Muscle layer of colon (tissue), 2 donors: ENCODE results near the gene CCL2.

Source experiments
- H3K27ac ChIP-seq: one replicate; pipeline ENCODE4 v1.7.0; 2013; ENCODE audit warnings: low read depth, mild to moderate bottlenecking, low read length, moderate library complexity
- H3K27me3 ChIP-seq, 2 donors: one replicate each; pipeline ENCODE4 v1.7.0; 2013; ENCODE audit warnings: low read length in 2 of 2, mild to moderate bottlenecking in 2 of 2; ENCODE audit not compliant: insufficient read depth in 2 of 2, control insufficient read depth in 1 of 2
- H3K36me3 ChIP-seq: one replicate; pipeline ENCODE4 v1.7.0; 2013; ENCODE audit warnings: mild to moderate bottlenecking, low read length; ENCODE audit not compliant: insufficient read depth
- H3K4me1 ChIP-seq: one replicate; pipeline ENCODE4 v1.7.0; 2013; ENCODE audit warnings: mild to moderate bottlenecking, low read length; ENCODE audit not compliant: insufficient read depth
- H3K4me3 ChIP-seq, 2 donors: one replicate each; pipeline ENCODE4 v1.7.0; 2013; ENCODE audit warnings: low read length in 2 of 2, low read depth in 1 of 2, mild to moderate bottlenecking in 1 of 2, moderate library complexity in 1 of 2
- H3K9ac ChIP-seq: one replicate; pipeline ENCODE4 v1.7.0; 2013; ENCODE audit warnings: low read length
- H3K9me3 ChIP-seq: one replicate; pipeline ENCODE4 v1.7.0; 2013; ENCODE audit warnings: mild to moderate bottlenecking, low read length
- donor health status: abdominal sarcoma.
- donor health status: Adenocarcinoma of cecum.

Gene CCL2

DNA sequence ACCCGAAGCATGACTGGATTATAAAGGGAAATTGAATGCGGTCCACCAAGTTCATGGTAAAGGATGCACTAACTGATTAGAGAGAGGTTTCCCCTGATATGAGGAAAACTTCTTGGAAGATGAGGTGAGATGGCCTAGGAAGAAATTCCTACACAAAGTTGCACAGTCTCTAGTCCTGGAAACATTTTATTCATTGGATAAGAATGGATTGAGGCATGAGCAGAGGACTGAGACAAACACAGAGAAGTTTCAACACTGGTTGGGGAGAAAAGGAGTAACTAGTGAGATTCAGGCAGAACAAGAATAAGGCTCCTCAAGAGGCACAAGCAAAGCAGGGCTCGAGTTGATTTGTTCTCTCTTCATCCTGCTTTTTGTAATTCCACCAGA is 2.0 kb upstream of the CCL2 start:
- Histone ChIP-seq H3K36me3 (no peaks in the 10 kb centered on the region), H3K27ac (peak overlapping the region; percentile 83), H3K4me1 (peaks cover 78% of the 10 kb centered on the region), H3K9ac (no peak overlapping the region), H3K4me3 (no peak overlapping the region), H3K27me3 (no peaks in the 10 kb centered on the region), H3K9me3 (no peaks in the 10 kb centered on the region)

DNA sequence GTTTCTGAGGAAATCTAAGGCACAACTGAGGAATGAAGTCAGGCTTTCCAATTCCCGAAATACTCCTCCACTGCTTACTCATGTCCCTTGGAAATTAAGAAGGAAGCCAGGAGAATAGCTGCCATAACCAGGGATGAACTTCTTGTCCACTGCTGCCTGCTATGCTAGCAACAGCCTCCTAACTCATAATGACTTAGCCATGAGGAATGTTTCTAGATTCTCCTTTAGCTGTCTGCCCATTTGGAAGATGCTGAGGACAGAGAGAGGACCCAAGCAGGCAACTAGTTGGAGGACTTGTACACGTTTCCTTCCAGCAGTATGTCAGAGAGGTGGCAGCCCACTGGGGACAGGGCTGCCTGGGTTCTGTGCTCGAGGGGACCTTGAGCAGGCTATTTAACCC is 939 bp upstream of the CCL2 start:
- H3K9ac ChIP-seq, result no peak overlapping the region
- H3K27ac ChIP-seq, result peak overlapping the region; percentile 83
- H3K4me3 ChIP-seq, result peak overlapping the region in 1 of 2 donors; percentile 63
- no peaks in the 10 kb centered on the region for H3K36me3 ChIP-seq
- H3K27me3 ChIP-seq, result no peaks in the 10 kb centered on the region
- H3K4me1 ChIP-seq, result peaks cover 68% of the 10 kb centered on the region
- H3K9me3 ChIP-seq, result no peaks in the 10 kb centered on the region

DNA sequence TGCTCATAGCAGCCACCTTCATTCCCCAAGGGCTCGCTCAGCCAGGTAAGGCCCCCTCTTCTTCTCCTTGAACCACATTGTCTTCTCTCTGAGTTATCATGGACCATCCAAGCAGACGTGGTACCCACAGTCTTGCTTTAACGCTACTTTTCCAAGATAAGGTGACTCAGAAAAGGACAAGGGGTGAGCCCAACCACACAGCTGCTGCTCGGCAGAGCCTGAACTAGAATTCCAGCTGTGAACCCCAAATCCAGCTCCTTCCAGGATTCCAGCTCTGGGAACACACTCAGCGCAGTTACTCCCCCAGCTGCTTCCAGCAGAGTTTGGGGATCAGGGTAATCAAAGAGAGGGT is 272 bp downstream of the CCL2 start:
- no peaks in the 10 kb centered on the region for H3K27me3 ChIP-seq
- no peaks in the 10 kb centered on the region for H3K9me3 ChIP-seq
- H3K9ac ChIP-seq, result peak overlapping the region; percentile 51
- H3K4me1 ChIP-seq, result peaks cover 55% of the 10 kb centered on the region
- peak overlapping the region; percentile 68 for H3K27ac ChIP-seq
- H3K4me3 ChIP-seq, result peak overlapping the region; percentile 33 to 63
- H3K36me3 ChIP-seq, result no peaks in the 10 kb centered on the region

DNA sequence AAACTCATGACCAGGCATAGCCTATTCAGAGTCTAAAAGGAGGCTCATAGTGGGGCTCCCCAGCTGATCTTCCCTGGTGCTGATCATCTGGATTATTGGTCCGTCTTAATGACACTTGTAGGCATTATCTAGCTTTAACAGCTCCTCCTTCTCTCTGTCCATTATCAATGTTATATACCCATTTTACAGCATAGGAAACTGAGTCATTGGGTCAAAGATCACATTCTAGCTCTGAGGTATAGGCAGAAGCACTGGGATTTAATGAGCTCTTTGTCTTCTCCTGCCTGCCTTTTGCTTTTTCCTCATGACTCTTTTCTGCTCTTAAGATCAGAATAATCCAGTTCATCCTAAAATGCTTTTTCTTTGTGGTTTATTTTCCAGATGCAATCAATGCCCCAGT is 756 bp downstream of the CCL2 start:
- Histone ChIP-seq H3K9me3 (no peaks in the 10 kb centered on the region), H3K4me3 (peak overlapping the region; percentile 33 to 63), H3K36me3 (no peaks in the 10 kb centered on the region), H3K9ac (peak overlapping the region; percentile 51), H3K4me1 (peaks cover 51% of the 10 kb centered on the region), H3K27me3 (no peaks in the 10 kb centered on the region), H3K27ac (peak overlapping the region; percentile 68)

DNA sequence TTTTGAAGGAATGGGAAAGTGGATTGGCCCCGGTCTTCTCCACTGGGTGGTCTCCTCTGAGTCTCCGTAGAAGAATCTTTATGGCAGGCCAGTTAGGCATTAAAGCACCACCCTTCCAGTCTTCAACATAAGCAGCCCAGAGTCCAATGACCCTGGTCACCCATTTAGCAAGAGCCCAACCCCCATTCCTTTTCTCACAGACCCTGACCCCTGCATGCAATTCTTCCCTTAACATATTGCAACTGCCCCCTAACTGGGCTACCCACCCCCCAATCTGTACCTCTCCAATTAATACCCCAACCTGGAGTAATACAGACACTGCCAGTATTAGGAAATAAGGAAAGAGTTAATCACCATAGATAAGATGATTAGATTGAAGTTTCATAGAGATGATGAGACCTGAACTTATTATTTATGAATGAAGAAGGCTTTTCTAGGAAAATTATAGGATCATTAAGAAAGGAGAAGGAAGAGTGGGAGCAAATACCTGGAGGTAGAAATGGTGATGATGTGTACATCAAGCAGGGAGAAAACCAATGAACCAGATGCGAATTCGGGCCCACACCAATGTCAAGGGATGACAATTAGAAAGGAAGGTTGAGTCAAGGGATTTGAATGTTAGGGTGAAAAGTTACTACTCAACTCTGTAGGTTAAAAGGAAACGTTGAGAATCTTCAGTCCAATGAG is 2.4 kb downstream of the CCL2 start:
- H3K4me3 ChIP-seq, result no peak overlapping the region
- H3K4me1 ChIP-seq, result peaks cover 35% of the 10 kb centered on the region
- H3K27ac ChIP-seq, result no peak overlapping the region
- no peaks in the 10 kb centered on the region for H3K27me3 ChIP-seq
- no peaks in the 10 kb centered on the region for H3K9me3 ChIP-seq
- no peaks in the 10 kb centered on the region for H3K36me3 ChIP-seq
- H3K9ac ChIP-seq, result no peak overlapping the region

DNA sequence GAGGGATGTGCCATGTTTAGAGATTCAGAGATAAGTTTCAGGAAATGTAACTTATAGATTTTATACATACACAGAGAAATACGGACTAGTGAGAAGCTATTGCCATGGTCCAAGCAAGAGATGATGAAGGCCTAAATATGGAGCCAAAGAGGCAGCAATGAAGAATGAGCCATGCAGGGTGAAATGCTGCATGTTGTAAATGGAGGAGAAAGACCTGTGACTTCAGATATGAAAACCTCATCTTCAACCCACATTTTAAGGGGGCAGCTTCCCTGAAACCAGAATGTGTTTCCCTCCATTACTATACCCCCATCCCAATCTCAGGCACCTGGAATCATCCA is 2.9 kb downstream of the CCL2 start:
- Histone ChIP-seq H3K27me3 (no peaks in the 10 kb centered on the region), H3K4me3 (no peak overlapping the region), H3K36me3 (no peaks in the 10 kb centered on the region), H3K9me3 (no peaks in the 10 kb centered on the region), H3K27ac (no peak overlapping the region), H3K9ac (no peak overlapping the region), H3K4me1 (peaks cover 30% of the 10 kb centered on the region)

DNA sequence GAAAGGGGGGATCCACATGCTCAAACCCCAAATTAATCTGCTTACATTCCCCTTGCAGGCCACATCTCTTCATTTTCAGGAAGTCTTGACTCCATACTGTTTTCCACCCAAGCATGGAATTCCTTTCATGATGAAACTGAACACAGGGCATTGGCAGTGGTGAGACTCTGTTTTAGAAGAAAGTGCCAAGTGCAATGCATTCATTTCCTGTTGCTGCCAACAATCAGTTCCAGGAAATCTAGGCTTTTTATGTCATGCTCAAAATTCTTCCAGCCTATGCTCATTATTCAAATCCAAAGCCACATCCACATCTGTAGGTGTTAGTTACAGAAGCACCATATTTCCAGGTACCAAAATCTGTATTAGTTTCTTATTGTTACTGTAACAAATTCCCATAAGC is 4.1 kb downstream of the CCL2 start:
- Histone ChIP-seq H3K4me1 (peaks cover 18% of the 10 kb centered on the region), H3K36me3 (no peaks in the 10 kb centered on the region), H3K9ac (no peak overlapping the region), H3K4me3 (no peak overlapping the region), H3K9me3 (no peaks in the 10 kb centered on the region), H3K27ac (no peak overlapping the region), H3K27me3 (no peaks in the 10 kb centered on the region)

DNA sequence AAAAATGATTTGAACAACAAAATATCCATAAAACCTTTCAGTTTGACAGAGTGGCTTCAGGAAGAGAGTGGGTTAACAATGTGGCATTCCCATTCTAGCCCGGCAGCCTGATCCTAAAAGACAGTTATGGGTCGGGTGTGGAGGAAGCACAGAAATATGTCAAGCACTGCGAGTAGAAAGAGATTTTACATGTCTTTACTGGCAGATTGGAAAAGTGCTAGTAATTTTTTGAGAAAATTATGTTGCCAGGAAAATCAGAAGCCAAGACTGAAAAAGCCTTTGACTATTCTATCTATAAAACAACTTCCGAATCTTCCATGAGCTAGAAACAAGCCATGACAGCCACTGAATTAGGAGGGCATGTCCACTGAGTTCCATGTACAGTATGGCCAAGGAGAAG is 5.8 kb downstream of the CCL2 start:
- Histone ChIP-seq H3K27ac (no peak overlapping the region), H3K4me3 (no peak overlapping the region), H3K36me3 (no peaks in the 10 kb centered on the region), H3K27me3 (no peaks in the 10 kb centered on the region), H3K9me3 (no peaks in the 10 kb centered on the region), H3K9ac (no peak overlapping the region), H3K4me1 (peaks cover under 1% of the 10 kb centered on the region)

DNA sequence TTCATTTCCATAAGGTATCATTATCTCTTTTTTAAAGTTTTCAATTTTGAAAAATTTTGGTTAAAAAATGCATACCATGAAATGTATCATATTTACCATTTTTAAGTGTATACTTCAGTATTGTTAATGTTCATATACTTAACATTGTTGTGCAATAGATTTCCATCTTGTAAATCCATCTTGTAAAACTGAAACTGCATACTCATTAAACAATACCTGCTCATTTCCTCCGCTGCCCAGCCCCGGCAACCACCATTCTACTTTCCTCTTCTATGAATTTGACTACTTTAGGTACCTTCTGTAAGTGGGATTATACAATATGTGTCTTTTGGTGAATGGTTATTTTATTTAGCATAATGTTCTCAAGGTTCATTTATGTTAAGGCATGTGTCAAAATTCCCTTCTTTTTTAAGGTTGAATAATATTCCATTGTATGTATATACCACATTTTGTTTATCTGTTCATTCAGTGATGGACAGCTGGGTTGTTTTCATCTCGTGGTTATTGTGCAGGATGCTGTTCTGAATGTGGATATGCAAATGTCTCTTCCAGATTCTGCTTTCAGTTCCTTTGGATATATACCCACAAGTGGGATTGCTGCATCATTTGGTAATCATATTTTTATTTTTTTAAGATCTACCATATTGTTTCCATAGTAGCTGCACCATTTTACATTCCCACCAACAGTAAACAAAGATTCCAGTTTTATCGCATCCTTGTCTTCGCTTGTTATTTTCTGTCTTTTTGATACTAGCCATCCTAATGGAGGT is 6.7 kb downstream of the CCL2 start:
- no peak overlapping the region for H3K27ac ChIP-seq

DNA sequence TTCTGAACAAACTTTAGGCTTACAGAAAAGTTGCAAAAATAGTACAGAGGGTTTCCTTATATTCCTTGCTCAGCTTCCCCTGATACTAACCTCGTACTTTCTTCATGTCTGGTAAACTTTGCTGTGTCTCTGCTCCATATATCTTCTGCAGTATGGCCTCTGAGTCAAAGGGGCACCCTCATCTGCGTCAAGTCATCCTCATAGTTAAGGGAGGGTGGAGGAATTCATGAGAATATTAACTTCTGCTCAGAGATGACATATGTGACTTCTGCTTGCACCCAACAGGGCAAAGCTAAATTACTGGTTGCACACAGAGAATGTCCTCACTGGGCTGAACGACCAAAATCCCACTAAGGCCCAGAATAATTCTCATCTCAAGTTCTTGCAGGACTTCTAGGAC is 10.6 kb downstream of the CCL2 start:
- no peaks in the 10 kb centered on the region for H3K36me3 ChIP-seq
- H3K4me1 ChIP-seq, result no peaks in the 10 kb centered on the region
- no peak overlapping the region for H3K4me3 ChIP-seq
- no peak overlapping the region for H3K9ac ChIP-seq
- H3K9me3 ChIP-seq, result no peaks in the 10 kb centered on the region
- no peak overlapping the region for H3K27ac ChIP-seq
- H3K27me3 ChIP-seq, result no peaks in the 10 kb centered on the region

More for the DNA sequence above, 6.7 kb downstream of the CCL2 start:
- no peak overlapping the region for H3K9ac ChIP-seq
- H3K27me3 ChIP-seq, result no peaks in the 10 kb centered on the region
- H3K4me1 ChIP-seq, result no peaks in the 10 kb centered on the region
- H3K4me3 ChIP-seq, result no peak overlapping the region
- no peaks in the 10 kb centered on the region for H3K9me3 ChIP-seq
- no peaks in the 10 kb centered on the region for H3K36me3 ChIP-seq

DNA sequence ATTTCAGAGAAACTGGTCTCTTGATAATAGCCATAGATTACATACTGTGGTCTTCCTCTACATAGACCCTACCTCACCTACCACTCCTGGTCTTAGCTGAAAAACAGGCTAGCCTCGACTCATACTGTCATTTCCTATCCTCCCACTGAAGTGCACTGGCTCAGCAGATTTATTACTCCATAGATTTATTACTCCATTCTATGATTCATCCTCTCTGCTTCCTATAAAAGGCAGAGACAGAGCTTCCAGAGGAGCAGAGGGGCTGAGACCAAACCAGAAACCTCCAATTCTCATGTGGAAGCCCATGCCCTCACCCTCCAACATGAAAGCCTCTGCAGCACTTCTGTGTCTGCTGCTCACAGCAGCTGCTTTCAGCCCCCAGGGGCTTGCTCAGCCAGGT is 14.9 kb downstream of the CCL2 start, which contains the start of gene CCL7:
Gene CCL7 (plus strand): TSS at position 253 of the 400 bp plus-strand sequence. CDS start 70 bp downstream, at position 323.
- Histone ChIP-seq H3K27ac (no peak within 1 kb of the TSS), H3K36me3 (no peaks in the 10 kb centered on the region), H3K4me3 (no peak within 1 kb of the TSS), H3K9ac (no peak within 1 kb of the TSS), H3K27me3 (no peaks in the 10 kb centered on the region), H3K9me3 (no peaks in the 10 kb centered on the region), H3K4me1 (no peaks in the 10 kb centered on the region)

DNA sequence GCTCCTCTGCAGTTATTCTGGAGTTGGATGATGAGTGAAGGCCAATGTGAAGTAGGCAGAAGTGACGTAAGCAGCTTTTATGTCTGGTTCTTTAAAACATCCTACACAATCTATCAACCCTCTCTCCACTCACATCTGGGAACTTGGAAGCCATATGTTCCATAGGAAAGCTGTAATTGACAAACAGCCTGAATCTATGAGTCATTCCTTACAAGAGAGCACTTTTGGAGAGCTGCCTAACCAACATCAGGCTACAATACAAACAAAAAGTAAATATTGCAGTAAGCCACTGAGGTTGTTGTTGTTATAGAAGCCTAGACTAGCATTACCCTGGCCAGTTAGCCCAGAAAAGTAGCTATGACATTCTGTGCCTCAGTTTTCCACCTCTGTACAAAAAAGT is 20.8 kb downstream of the CCL2 start:
- Histone ChIP-seq H3K36me3 (no peaks in the 10 kb centered on the region), H3K9ac (no peak overlapping the region), H3K4me1 (no peaks in the 10 kb centered on the region), H3K27ac (no peak overlapping the region), H3K27me3 (no peaks in the 10 kb centered on the region), H3K9me3 (no peaks in the 10 kb centered on the region), H3K4me3 (no peak overlapping the region)
